Activated CD4-positive, alpha-beta T cell treated with anti-CD3 and anti-CD28 coated beads for 48 hours (primary cell): Measurements from ENCODE around the gene IZUMO2.
"Not testable (repeated sequence)": the region's sequence is repeated elsewhere in the genome, so short reads cannot be mapped to it uniquely, and the experiment has no call there.

ENCODE experiments used
- DNase-seq: peaks from one replicate; pipeline ENCODE4 v3.0.0-alpha.2; 2020

The IZUMO2 gene

DNA sequence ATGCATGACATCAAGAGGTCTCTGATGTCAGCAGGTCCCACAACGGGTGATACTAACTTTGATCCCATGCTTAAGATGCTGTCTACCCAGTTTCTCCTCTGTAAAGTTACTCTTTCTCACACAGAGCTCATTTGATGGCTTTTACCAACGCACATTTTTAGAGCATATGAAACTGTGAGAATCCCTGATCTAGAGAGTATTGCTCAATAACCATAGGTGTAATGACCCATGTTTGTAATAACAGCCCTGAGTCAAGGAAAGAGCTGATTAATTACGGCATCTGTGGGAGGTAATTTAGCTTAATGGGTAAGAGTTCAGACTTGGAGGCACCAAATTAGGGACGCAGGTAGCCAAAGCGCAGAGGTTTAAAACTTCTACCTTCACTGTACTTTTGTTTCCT is 18.0 kb upstream of the IZUMO2 start:
- no peak for DNase-seq

DNA sequence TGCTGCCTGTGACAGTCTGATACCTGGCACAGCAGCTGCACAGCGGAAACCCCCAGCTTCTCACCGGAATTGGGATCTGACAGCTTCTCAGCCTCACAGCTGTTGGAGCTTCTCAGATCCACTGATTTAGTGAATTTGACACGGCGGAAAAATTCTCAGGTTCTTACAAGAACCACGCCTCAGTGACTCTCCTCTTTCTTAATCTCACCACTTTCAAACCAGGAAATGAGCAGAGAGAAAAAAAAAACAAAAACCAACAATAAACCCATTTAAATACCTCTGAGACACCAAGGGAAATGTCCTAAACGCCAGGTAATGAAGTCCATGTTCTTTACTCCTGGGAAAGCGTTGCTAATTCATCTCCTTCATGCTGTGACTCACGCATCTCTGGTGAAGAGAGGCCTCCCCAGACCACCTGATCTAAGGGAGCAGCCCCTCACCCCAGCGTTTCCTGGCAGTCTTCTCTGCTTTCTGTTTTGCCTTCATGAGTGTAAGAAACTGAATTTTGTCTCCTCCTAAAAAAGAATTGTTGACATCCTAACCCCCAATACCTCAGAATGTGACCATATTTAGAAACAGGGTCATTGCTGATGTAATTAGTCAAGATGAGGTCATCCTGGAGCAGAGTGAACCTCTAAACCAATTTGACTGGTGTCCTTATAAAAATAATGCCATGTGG is 15.9 kb upstream of the IZUMO2 start:
- no peak for DNase-seq

DNA sequence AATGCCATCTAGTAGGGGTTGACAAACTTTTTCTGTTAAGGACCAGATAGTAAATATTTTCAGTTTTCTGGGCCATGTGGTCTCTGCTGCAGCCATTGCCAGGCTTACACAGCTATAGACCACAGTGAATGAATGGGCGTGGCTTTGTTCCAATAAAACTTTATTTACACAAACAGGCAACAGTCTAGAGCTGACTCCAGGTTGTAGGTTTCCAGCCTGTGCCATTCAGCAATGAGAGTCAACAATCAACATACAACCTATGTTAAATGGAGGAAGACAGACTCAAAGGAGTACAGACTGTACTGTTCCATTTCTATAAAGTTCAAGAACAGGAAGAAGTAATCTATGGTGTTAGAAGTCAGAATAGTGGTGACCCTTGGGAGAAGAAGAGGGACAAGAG is 15.2 kb upstream of the IZUMO2 start:
- DNase-seq, result no peak

DNA sequence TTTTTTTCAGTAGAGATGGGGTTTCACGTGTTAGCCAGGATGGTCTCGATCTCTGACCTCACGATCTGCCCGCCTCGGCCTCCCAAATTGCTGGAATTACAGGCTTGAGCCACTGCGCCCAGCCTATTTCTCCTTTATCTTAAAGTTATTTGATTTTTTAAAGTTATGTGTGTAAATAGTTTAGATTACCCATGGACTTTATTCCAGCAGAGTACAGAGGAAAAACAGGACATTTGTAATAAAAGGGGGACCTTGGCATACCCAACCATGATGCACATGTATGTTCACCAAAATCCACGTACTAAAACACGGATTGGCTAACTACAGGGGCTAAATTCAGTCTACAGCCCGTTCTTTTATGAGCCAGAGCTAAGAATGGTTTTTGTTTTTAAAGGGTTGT is 13.7 kb upstream of the IZUMO2 start:
- DNase-seq, result no peak

DNA sequence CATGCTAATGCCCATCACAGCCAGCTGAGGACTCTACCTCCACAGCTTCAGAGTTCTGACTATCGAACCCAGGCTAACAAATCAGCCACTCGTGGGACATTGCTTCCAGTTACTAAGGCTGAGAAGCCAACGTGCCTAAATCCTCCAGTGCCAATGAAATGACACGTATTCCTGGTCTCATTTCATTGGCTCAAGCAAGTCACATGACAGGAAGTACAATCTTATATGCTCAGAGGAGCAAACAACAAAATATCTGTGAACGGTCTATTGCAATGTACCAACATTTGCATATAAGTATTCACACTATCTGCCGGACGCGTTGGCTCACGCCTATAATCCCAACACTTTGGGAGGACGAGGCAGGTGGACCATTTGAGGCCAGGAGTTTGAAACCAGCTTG is 12.8 kb upstream of the IZUMO2 start:
- no peak for DNase-seq

DNA sequence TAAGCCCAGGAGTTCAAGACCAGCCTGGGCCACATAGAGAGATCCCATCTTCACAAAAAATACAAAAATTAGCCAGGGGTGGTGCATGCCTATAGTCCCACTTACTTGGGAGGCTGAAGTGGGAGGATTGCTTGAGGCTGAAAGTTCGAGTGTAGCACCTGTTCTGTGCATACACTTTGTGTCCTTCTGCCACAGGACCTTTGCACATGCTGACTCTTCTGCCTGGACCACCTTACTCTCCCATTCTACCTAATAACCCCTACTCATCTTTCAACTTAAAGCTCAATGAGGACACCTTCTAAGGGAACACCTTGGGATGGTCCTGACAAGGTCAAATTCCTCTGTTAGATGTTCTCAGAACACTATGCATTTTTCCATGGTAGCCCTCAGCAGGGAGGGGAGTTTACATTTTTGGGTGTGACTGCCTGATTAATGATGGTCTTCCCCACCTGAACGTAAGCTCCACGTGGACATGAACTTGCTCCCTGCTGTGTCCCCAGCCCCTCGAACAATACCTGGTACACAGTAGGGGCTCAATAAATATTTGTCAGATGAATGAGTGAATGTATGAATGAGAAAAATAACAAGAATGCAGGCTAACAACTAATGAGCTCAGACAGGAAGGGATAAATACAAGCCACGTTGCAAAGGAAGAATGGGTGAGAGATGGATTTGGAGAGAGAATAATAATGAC is 11.2 kb upstream of the IZUMO2 start:
- no peak for DNase-seq

DNA sequence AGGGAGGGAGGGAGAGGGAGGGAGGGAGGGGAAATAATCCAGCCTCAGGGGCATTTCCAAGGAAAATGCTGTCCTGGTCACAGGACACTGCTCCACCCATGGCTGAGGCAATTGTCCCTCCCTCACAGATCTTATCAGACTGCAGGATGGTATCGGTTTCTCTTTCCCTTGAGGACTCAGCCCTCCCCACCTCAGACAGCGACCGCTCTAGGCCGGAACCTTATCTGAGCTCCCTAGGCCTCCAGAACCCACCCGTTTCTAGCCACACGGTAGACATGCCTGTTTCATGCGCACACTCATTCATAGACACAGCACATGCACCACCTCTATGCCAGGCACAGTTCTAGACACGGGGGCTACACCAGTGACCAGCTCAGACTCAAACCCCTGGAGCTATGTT is 10.0 kb upstream of the IZUMO2 start:
- peak; percentile 7 for DNase-seq

DNA sequence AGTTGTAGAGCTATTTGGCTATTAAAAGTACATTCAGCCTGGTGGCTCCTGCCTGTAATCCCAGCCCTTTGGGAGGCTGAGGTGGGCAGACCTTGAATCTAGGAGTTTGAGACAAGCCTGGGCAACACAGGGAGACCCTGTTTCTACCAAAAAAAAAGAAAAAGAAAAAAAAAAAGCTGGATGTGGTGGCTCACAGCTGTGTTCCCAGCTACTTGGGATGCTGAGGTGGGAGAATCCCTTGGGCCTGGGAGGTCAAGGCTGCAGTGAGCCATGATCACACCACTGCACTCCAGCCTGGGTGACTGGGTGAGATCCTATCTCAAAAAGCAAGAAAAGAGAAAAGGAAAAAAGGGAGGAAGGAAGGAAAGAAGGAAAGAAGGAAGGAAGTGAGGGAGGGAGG is 9.6 kb upstream of the IZUMO2 start:
- DNase-seq, result no peak

DNA sequence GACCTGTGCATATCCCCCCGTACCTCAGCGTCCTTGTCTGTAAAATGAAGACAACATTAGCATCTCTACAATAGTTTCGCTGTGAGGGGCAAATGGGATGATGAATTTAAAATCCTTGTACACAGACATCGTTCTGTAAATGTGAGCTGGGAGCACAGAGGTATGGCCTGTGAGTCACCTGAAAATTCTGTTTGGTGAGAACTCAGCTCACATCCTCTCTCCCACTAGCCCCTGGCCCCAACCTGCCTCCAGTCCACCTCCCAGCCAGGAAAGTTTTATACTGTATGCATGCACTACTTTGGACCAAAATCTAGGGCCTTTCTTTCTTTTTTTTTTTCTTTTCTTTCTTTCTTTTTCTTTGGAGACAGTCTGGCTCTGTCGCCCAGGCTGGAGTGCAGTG is 8.7 kb upstream of the IZUMO2 start:
- no peak for DNase-seq

DNA sequence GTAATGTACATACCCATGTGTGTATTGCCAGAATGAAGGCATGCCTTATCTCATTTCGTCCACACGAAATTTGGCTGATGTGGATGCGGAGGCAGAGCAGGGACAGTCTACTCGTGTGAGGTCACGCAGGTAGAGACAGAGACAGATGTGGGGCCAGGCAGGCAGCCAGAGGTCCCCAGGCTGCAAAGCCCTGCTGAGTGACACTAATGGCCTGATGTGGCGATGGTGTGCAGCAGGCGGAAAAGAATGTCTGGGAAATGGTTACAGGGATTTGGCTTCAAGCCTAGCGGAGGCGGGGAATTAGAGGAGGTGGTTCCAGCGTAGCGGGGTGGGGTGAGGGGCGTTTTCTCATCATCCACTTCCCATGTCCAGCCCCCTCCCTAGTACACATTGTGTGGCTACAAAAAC is 4.2 kb upstream of the IZUMO2 start:
- DNase-seq, result no peak

DNA sequence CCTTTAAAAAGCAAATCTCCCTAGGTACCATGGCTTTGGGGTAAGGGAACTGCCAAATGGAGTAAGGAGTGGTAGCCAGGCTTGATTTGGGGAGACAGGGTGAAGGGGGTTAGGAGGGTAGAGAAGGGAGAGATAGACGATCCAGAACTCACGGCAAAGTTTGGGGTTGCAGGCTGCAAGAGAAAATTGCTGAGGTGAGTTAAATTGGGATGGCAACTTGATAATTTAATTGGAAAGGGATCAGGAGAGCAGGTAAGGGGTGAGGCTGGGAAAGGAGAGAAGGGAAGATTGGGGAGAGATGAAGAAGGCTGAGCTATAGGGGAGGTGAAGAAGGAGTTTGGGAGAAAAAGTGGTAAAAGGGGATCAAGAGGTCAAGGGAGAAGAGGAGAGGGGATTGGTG is 4.0 kb downstream of the IZUMO2 start:
- DNase-seq, result no peak

DNA sequence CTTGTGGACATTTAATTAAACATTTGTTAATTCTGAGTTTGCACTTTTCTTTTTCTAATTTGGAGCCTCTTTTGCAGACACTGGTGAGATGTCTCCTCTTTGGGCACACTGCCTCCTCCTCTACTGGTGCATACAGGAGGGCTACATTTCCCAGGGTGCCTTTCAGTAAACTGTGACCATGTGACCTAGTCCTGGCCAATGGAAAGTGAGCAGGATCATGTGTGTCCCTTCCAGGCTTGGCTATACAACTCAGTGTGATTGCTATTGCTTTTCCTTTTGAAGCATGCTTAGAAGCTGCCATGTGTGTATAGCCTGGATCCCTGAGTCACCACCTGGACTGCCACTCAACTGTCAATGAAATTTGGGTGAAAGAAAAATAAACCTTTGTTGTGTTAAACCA is 4.5 kb downstream of the IZUMO2 start:
- DNase-seq, result no peak

DNA sequence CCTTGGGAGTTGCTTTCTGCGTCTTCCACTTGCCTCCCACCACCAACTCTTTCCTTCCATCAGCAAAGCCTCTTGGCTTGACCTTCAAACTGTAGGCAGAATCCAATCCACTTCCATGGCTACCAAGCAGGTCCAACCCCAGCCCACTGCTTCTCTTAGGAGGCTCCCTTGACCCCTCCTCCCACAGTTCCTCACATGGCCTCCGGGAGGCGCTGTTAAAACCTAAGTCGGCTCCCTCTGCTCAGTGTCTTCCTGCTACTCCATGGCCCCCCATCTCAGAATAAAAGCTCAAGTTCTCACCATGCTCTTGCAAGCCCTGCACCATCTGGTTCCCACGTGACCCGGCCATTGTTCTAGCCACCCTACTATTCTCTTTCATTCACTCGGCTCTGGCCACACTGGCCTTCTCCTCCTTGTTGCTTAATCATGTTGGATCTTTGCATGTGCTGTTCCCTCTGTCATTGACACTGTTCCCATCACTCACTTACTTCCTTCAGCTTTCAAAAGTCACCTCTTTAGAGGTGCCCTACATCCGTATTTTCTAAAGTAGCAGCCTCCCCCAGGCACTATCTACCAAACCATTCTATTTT is 7.5 kb downstream of the IZUMO2 start:
- peak; percentile 14 for DNase-seq

DNA sequence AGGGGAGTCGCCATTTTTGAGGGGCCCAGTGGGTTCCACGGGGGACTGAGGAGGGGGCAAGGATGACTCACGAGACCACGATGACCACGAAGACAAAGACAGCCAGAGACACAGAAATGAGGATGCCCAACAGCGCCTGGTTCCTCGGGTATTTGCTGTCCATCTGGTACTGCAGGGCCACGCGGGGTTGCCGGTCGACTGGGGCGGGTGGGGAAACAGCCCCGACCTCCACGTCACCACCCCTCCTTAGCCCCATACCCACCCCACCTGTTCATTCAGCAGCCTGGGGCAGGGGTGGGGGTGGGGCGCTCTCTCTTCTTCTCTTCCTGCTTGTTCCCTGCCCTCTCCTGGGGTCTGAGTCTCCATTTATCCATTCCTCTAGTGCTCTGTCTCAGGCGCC is 8.6 kb downstream of the IZUMO2 start:
- no peak for DNase-seq

DNA sequence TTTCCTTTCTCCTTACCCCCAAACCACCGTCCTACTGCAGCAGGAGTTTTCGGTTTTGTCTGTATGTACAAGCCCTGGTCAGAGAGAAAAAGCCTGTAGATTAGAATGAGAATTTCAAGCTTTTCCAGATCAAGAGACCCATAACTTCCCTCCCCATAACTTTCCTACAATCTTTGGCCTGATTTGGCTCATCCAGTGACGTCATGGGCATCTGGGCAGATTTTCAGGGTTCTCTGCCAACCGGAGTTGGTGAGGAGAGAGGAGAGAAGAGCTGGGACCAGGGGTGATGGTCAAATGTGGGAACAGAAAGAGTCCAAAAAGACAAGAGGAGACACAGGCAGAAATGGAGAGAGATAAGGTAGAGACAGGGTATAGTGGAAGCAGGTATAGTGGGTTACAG is 10.5 kb downstream of the IZUMO2 start:
- no peak for DNase-seq

DNA sequence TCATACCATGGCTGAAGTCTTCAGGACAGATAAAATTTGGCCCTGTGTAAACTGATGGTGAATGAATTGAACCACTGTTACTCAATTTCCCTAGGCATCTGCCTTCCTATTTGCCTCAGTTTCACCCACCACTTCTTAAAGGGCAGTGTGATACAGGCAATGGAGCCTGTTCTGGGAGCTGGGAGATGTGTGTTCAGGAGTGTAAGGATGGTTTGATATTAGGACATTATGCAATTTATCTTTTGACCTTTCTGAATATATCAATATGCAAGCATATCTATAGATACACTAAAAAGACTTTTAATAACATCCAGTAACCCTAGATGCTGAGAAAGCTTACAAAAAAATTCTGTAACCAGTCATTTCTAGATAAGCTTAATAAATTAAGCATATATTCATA is 14.6 kb downstream of the IZUMO2 start:
- no peak for DNase-seq

DNA sequence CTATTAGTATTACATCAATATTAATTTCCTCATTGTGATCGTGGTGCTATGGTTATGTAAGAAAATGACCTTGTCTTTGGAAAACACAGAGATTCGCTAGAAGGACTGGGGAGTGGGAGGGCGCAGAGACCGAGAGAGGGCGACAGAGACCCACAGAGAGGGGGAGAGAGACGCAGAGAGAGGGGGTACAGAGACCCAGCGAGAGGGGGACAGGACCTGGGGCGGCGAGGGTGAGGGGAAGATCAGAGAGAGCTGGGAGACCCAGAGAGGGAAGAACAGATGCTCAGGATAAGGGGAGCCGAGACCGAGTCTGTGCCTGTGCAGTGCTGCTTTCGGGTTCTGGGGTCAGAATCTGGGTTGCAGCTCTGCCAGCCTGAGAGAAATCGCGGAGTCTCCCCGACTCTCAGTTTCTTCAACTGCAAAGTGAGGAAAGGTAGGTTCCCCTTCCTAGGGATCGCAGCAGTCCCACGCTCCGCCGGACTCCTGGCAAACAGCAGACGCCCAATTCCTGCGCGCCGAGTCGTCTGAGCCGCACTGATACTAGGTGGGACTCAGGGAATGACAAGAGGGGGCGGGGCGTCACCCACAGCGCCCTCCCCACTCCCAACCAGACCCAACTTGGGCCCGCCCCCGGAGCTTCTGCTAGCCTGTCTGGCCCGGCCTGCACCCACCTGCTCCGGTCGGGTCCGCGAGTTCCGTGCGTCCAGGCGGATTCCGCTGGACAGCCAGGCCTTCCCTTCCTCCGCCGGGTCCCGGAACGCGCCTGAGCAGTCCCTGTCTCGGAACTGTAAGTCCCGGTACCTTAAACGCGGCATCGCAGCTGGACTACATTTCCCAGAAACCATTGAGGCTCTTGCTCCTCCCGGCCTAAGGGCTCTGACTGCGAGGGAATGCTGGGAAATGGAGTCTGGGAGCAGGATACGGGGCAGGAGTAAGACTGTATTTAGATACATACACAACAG is 15.3 kb downstream of the IZUMO2 start:
- DNase-seq, result peak; percentile 79

DNA sequence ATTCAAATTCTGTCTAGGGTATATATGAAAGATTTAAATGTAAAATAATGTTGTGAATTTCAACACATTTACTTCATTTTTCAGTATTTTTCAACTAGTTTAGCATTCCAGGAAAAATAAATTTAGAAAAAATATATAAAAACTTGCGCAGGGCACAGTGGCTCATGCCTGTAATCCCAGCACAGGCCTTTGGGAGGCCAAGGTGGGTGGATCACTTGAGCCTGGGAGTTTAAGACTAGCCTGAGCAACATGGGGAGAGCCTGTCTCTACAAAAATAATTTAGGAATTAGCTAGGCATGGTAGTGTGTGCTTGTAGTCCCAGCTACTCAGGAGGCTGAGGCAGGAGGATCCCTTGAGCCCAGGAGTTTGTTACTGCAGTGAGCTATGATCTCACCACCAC is 21.2 kb downstream of the IZUMO2 start:
- not testable (repeated sequence) for DNase-seq

DNA sequence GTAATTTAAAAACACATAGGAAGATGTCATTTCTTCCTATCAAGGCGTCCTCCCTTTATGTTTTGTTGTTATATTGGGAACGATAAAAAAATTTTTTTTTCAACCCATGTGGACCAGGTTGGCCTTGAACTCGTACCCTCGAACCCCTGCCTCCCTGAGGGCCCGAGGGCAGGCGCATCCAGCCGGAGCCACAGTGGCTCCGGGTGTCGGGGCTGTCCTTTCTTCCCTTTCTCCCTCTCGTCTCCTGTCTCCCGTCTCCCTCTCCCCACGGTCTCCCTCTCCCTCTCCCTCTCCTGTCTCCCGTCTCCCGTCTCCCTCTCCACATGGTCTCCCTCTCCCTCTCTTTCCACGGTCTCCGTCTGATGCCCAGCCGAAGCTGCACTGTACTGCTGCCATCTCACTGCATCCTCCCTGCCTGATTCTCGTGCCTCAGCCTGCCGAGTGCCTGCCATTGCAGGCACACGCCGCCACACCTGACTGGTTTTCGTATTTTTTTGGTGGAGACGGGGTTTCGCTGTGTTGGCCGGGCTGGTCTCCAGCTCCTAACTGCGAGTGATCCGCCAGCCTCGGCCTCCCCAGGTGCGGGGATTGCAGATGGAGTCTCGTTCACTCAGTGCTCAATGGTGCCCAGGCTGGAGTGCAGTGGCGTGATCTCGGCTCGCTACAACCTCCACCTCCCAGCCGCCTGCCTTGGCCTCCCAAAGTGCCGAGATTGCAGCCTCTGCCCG is 22.8 kb downstream of the IZUMO2 start:
- DNase-seq, result not testable (repeated sequence)

DNA sequence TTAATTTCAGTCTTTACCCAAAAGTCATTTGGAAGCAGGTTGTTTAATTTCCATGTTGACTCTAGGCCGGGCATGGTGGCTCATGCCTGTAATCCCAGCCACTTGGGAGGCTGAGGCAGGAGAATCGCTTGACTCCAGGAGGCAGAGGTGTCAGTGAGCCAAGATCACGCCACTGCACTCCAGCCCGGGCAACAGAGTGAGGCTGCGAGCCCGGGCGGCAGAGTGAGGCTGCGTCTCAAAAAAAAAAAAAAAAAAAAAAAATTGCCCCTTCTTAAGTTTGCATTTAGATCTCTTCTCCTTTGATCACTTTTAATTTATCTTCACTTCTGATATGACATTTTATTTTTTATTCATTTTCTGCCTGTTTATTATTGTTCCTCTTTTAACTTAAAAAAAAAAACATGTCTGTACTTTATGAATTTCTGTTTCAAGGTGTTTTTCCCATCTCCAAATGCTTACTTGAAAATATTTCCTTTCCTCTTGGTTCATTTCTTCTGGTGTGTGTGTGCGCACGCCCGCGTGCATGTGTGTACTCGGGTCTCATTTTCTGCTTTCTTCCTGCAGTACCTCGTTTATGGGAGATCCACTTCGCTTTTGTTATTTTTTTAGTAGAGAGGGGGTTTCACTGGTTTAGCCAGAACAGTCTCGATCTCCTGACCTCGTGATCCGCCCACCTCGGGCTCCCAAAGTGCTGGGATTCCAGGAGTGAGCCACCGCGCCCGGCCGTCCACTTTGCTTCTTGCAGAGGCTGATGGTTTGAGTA is 26.3 kb downstream of the IZUMO2 start:
- DNase-seq, result not testable (repeated sequence)

DNA sequence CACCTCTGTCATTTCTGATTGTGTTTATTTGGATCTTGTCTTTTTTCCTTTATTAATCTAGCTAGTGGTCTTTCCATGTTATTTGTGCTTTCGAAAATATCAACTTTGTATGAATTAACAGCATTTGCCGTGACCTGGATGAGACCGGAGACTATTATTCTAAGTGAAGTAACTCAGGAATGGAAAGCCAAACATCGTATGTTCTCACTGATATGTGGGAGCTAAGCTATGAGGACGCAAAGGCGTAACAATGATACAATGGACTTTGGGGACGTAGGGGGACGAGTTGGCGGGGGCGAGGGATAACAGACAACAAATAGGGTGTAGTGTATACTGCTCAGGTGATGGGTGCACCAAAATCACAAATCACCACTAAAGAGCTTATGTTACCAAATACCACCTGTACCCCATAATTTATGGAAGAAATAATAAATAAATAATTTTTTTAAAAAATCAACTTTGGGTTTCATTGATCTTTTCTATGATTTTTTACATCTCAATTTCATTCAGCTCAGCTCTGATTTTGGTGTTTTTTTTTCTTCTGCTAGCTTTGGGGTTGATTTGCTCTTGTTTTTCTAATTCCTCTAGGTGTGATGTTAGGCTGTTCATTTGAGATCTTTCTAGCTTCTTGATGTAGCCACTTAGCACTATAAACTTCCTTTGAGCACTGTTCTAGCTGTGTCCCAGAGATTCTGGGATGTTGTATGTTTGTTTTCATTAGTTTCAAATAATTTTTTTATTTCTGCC is 27.1 kb downstream of the IZUMO2 start:
- not testable (repeated sequence) for DNase-seq
